GM19043 (cell line): Measurements from ENCODE around the gene DPM3.

ENCODE experiments used
- ATAC-seq: cut with Tn5 transposase; IDR thresholded peaks from one replicate; pipeline ENCODE4 v1.9.1; 2021; ENCODE audit warnings: low read depth; ENCODE audit not compliant: unreplicated experiment

The DPM3 gene

GRCh38 chr1:155104605-155105534, 35.5 kb downstream of the DPM3 start:
- no peak for ATAC-seq

DNA sequence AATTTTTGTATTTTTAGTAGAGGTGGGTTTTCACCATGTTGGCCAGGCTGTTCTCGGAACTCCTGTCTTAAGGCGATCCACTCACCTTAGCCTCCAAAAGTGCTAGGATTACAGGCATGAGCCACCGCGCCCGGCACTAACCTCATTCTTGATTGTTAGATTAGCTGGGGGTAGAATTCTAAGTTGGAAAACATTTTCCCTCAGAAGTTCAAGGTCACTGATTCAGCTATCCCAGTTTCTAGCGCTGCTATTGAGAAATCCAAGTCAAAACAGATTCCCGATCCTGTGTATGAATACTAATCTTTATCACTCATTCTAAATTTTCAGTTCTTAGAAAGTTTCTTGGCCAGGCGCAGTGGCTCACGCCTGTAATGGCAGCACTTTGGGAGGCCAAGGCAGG, 37.0 kb downstream of the DPM3 start:
- ATAC-seq: no peak

DNA sequence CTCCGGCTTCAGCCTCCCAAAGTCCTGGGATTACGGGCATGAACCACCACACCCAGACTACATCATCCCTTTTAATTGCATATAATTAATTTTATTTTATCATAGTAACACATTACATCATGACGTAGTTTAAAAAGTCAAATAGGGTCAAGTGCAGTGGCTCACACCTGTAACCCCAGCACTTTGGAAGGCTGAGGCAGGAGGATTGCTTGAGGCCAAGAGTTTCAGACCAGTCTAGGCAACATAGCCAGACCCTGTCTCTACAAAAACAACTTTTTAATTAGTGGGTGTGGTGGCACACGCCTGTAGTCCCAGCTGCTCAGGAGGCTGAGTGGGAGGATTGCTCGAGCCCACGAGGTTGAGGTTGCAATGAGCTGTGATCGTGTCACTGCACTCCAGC, 41.0 kb downstream of the DPM3 start:
- ATAC-seq: no peak

DNA sequence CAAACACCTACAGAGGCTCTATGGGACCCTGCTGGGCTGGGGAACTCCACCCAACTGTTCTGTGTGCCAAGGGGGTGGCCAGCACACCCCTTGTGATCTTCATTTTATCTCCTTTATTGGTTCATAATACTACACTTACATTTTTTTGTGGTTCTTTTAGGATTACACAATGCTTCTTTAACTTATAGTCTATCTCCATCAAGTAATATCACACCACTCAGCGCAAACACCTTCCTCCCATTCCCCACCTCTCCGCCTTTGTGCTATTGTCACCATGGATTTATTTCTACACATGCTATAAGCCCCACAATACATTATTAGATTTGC, 45.7 kb downstream of the DPM3 start:
- ATAC-seq: no peak

GRCh38 chr1:155093911-155094621, 46.3 kb downstream of the DPM3 start:
- no peak for ATAC-seq

GRCh38 chr1:155092641-155093040, 47.7 kb downstream of the DPM3 start:
- no peak for ATAC-seq

DNA sequence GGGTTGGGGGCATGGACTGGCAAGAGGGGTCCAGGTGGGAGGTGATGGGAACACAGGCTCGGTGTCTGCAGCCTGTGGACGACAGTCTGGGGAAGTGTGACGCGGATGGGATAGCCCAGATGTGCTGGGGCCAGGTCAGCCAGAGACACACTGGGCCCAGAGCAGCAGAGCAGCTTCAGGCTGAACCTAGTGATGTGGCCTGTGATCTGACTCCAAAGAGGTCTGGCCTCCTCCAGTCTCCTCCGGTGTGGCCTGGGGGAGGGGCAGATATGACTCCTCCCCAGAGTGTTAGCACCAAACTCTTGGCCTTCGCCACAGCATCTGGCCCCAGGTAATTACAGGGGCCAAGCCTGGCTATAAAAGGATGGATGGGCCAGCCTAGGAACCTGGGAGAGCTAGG, 48.2 kb downstream of the DPM3 start:
- no peak for ATAC-seq

- ATAC-seq: no peak
These were observed 49.0 kb downstream of the DPM3 start for GRCh38 chr1:155091071-155092051.
